Measurements from ENCODE around the gene TACC2.

DNA sequence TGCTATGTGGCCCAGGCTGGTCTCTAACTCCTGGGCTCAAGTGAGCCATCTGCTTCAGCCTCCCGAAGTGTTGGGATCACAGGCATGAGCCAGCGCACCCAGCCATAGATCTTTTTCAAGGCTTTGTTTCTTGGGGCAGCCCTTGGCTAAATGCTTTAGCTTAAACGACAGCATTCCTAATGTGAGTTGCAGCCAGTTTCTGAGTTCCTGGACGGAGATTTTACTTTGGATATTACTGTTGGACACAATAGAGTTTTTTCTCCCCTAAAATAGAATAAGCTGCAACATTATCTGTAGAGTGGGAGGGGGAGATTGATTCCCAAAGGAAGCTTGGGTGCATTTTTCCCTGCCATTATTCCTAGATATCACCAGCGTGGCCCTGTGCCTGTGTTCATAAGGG lies 179.1 kb downstream of the TACC2 start:
- no peak for TF ChIP-seq POLR2A (IDR thresholded peaks at IDR 0.05)
- TF ChIP-seq, protein P1, sequence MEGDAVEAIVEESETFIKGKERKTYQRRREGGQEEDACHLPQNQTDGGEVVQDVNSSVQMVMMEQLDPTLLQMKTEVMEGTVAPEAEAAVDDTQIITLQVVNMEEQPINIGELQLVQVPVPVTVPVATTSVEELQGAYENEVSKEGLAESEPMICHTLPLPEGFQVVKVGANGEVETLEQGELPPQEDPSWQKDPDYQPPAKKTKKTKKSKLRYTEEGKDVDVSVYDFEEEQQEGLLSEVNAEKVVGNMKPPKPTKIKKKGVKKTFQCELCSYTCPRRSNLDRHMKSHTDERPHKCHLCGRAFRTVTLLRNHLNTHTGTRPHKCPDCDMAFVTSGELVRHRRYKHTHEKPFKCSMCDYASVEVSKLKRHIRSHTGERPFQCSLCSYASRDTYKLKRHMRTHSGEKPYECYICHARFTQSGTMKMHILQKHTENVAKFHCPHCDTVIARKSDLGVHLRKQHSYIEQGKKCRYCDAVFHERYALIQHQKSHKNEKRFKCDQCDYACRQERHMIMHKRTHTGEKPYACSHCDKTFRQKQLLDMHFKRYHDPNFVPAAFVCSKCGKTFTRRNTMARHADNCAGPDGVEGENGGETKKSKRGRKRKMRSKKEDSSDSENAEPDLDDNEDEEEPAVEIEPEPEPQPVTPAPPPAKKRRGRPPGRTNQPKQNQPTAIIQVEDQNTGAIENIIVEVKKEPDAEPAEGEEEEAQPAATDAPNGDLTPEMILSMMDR (IDR thresholded peaks at IDR 0.05) = no peak

All from tibial nerve (tissue), 3 donors.